Endothelial cell of umbilical vein (primary cell): ENCODE measurements around the gene C21orf58.

Experiments
- CTCF ChIP-seq, 2 donors: IDR thresholded peaks; 1 replicate in 1 of 2; 2 replicates in 1 of 2; pipeline ENCODE4 v1.5.1; 2011; ENCODE audit warnings: low read length in 2 of 2, mild to moderate bottlenecking in 2 of 2, moderate library complexity in 2 of 2, control low read depth in 1 of 2, inconsistent platforms in 1 of 2, low read depth in 1 of 2; ENCODE audit not compliant: insufficient read depth in 1 of 2; ENCODE audit errors: extremely low read depth in 1 of 2
- MAX ChIP-seq: IDR thresholded peaks from 2 replicates; pipeline ENCODE4 v1.6.1; 2011; ENCODE audit not compliant: insufficient read depth, insufficient read length
- POLR2AphosphoS5 ChIP-seq: IDR thresholded peaks from 2 replicates; pipeline ENCODE4 v1.6.1; 2012; ENCODE audit warnings: low read depth, mild to moderate bottlenecking, control low read depth, low read length, moderate library complexity; ENCODE audit not compliant: insufficient read depth

- no peak for TF ChIP-seq POLR2AphosphoS5
- no peak for TF ChIP-seq CTCF (IDR thresholded peaks at IDR 0.05; ENCODE audit: extremely low read depth in 1 of 2, insufficient read depth in 1 of 2, low read depth in 1 of 2, low read length in 2 of 2)
- TF ChIP-seq MAX = no peak
These were observed 55.3 kb downstream of the C21orf58 start for GRCh38 chr21:46268371-46268770.
